ENCODE measurements around the gene KRT40. TPM values are rescaled to one million over a fixed set of nuclear protein-coding genes. Genes with fewer than 3 reads are reported as not detected.

KRT40 gene
- total RNA-seq, result under 1 TPM in 1 of 2 donors, not detected in 1; 0.16 TPM
- 0.45 TPM for polyA plus RNA-seq (ENCODE audit: insufficient read depth, low read depth, low replicate concordance)
- long read RNA-seq, donor 1, result 0 reads
- long read RNA-seq, donor 2, result 0 reads

DNA sequence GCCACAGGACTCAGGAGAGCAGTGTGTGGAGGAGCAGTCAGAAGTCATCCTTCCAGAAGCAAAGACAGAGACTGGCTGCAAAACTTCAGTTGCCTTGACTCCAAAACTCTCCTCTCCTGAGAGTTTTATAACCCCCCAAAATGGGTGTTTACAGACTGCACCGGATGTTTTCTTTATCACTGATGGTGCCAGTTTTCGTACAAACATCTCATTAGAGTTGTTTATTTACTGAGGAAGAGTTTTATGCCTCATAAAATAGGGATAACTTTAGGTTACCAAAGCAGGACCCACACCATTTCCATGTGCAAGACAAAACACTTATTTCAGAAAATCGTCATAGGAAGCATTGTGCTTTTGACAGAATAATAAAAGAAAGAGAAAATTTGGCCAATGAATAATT is at the start of gene KRT40:
Gene KRT40, minus strand, starts transcription at position 101 of the 400 bp plus-strand sequence. Its CDS starts 53 bp downstream, at position 48.
- Histone ChIP-seq H3K36me3 (ENCODE audit: low read depth, missing control alignments) (no peaks in the 10 kb centered on the region), H3K27ac (no peak within 1 kb of the TSS), H3K4me3 (no peak within 1 kb of the TSS), H3K4me1 (peaks cover 7% of the 10 kb centered on the region), H3K27me3 (no peaks in the 10 kb centered on the region), H3K9me3 (no peaks in the 10 kb centered on the region)
- TF ChIP-seq, protein P1, sequence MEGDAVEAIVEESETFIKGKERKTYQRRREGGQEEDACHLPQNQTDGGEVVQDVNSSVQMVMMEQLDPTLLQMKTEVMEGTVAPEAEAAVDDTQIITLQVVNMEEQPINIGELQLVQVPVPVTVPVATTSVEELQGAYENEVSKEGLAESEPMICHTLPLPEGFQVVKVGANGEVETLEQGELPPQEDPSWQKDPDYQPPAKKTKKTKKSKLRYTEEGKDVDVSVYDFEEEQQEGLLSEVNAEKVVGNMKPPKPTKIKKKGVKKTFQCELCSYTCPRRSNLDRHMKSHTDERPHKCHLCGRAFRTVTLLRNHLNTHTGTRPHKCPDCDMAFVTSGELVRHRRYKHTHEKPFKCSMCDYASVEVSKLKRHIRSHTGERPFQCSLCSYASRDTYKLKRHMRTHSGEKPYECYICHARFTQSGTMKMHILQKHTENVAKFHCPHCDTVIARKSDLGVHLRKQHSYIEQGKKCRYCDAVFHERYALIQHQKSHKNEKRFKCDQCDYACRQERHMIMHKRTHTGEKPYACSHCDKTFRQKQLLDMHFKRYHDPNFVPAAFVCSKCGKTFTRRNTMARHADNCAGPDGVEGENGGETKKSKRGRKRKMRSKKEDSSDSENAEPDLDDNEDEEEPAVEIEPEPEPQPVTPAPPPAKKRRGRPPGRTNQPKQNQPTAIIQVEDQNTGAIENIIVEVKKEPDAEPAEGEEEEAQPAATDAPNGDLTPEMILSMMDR (IDR thresholded peaks at IDR 0.05), result no peak
- no peak for TF ChIP-seq POLR2A (IDR thresholded peaks at IDR 0.05)
- no peak for DNase-seq
- 35 to 57% methylated on average over 3 of the region's 3 CpGs for WGBS, 2 donors
- intact Hi-C loops (cut with DNase I; ENCODE audit: low total_unique reads), result no loop called here

DNA sequence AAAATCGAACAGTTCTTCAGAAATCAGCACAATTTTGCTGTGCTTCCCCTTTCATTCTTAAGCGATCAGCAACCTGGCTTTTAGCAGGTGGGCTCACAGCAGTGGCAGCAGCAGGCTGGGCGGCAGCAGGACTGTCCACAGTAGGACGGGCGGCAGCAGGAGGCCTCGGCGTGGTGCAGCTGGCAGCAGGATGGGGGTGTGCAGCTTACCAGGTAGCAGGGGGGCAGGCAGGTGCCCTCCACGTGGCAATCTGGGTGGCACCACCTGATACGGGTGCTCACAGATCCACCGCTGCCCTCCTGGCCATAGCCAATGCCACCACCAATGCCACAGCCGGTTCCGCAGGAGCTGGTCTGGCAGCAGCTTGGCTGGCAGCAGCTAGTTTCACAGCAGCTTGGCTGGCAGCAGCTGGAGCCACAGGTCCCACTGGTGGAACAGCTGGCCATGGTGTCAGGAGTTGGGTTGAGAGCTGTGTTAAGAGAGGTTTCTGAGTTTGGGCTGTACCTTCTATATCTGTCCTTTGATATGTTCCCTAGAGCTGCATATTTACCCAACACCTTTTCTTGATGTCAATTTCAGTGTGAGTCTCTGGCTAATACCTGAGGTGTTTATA is 45.6 kb upstream of the KRT40 start, which contains the start of gene KRTAP1-4:
Gene KRTAP1-4, minus strand, starts transcription at position 563 of the 613 bp plus-strand sequence. Its CDS starts 117 bp downstream, at position 446.
- no peak within 1 kb of the TSS for H3K27ac ChIP-seq
- DNase-seq, result no peak
- H3K36me3 ChIP-seq (ENCODE audit: low read depth, missing control alignments), result no peaks in the 10 kb centered on the region
- H3K9me3 ChIP-seq, result no peaks in the 10 kb centered on the region
- no peaks in the 10 kb centered on the region for H3K4me1 ChIP-seq
- no peaks in the 10 kb centered on the region for H3K27me3 ChIP-seq
- intact Hi-C loops (cut with DNase I; ENCODE audit: low total_unique reads), result no loop called here
- TF ChIP-seq, protein P1 (IDR thresholded peaks at IDR 0.05), result no peak
- TF ChIP-seq POLR2A (IDR thresholded peaks at IDR 0.05), result no peak
- no peak within 1 kb of the TSS for H3K4me3 ChIP-seq
- WGBS, 2 donors, result 85 to 91% methylated on average over 3 to 12 of the region's 12 CpGs

DNA sequence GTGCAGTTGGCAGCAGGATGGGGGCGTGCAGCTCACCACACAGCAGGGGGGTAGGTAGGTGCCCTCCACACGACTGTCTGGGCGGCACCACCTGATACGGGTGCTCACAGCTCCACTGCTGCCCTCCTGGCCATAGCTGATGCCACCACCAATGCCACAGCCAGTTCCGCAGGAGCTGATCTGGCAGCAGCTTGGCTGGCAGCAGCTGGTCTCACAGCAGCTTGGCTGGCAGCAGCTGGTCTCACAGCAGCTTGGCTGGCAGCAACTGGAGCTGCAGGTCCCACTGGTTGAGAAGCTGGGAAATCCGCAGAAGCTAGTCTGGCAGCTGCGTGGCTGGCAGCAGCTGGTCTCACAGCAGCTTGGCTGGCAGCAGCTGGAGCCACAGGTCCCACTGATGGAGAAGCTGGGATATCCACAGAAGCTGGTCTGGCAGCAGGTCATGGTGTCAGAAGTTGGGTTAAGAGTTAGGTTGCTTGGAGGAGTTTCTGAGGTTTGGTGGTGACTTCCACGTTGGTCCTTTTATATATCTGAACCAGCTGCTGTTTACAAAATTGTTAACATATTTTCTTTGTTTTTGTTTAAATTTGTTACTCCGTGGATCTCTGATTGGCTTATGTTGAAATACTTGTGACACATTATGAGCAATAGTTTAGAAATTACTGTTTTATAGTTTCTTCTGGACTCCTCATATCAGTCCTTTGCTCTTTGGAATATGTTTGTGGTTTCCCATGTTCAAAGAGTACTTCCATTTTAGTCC is 42.8 kb upstream of the KRT40 start, which contains the start of gene KRTAP1-5:
Gene KRTAP1-5, minus strand, starts transcription at position 494 of the 757 bp plus-strand sequence. Its CDS starts 53 bp downstream, at position 441.
- 74 to 87% methylated on average over 4 to 9 of the region's 9 CpGs for WGBS, 2 donors
- intact Hi-C loops (cut with DNase I; ENCODE audit: low total_unique reads), result no loop called here
- no peak within 1 kb of the TSS for H3K27ac ChIP-seq

DNA sequence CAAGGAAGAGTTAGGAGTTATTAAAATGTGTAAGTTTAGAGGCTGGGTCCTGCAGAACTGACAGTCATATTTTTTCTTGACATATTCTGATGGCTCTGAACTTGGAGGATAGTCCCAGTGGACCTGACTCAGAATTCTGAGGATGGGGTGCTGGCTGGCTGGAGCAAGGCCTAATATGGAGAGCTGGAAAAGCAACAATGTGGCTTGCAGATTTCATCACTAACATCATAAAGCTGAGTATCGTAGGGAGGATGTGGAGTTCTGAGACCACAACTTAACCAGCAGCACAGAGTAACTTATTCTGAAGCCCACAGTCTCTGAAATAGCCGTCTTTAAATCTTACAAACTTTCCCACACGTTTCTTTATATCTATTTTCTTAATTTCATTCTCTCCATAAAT is 40.6 kb upstream of the KRT40 start:
- no peaks in the 10 kb centered on the region for H3K9me3 ChIP-seq
- intact Hi-C loops (cut with DNase I; ENCODE audit: low total_unique reads), result no loop called here
- no peak overlapping the region for H3K27ac ChIP-seq
- H3K36me3 ChIP-seq (ENCODE audit: low read depth, missing control alignments), result no peaks in the 10 kb centered on the region
- WGBS, 2 donors, result 75 to 87% methylated on average over 3 of the region's 3 CpGs
- no peak overlapping the region for H3K4me3 ChIP-seq
- no peak for DNase-seq
- no peaks in the 10 kb centered on the region for H3K4me1 ChIP-seq
- no peak for TF ChIP-seq POLR2A (IDR thresholded peaks at IDR 0.05)
- TF ChIP-seq, protein P1 (IDR thresholded peaks at IDR 0.05), result no peak
- H3K27me3 ChIP-seq, result no peaks in the 10 kb centered on the region

More for the DNA sequence above, 42.8 kb upstream of the KRT40 start, which contains the start of gene KRTAP1-5:
- DNase-seq, result no peak
- Histone ChIP-seq H3K4me1 (no peaks in the 10 kb centered on the region), H3K36me3 (ENCODE audit: low read depth, missing control alignments) (no peaks in the 10 kb centered on the region), H3K27me3 (no peaks in the 10 kb centered on the region), H3K9me3 (no peaks in the 10 kb centered on the region), H3K4me3 (no peak within 1 kb of the TSS)
- TF ChIP-seq, protein P1 (IDR thresholded peaks at IDR 0.05), result no peak
- no peak for TF ChIP-seq POLR2A (IDR thresholded peaks at IDR 0.05)
